Ishikawa (cell line): ENCODE measurements around the gene KIAA0513.

Experiments
- CEBPB ChIP-seq: IDR thresholded peaks from 2 replicates; pipeline ENCODE4 v1.6.1; 2012
- CREB1 ChIP-seq: IDR thresholded peaks from 2 replicates; pipeline ENCODE4 v1.6.1; 2012; ENCODE audit warnings: low read depth
- EGR1 ChIP-seq: IDR thresholded peaks from 2 replicates; pipeline ENCODE4 v1.6.1; 2012
- EP300 ChIP-seq: IDR thresholded peaks from 2 replicates; pipeline ENCODE4 v1.6.1; 2012; ENCODE audit warnings: borderline replicate concordance
- FOXM1 ChIP-seq: IDR thresholded peaks from 2 replicates; pipeline ENCODE4 v1.6.1; 2012; ENCODE audit warnings: low read depth, borderline replicate concordance
- NFIC ChIP-seq: IDR thresholded peaks from 2 replicates; pipeline ENCODE4 v1.6.1; 2012
- RAD21 ChIP-seq: IDR thresholded peaks from 2 replicates; pipeline ENCODE4 v1.6.1; 2012; ENCODE audit warnings: low read depth
- TAF1 ChIP-seq: IDR thresholded peaks from 2 replicates; pipeline ENCODE4 v1.6.1; 2012; ENCODE audit warnings: low read depth, mild to moderate bottlenecking
- TCF12 ChIP-seq: IDR thresholded peaks from 2 replicates; pipeline ENCODE4 v1.6.1; 2012; ENCODE audit warnings: low read depth
- TEAD4 ChIP-seq: IDR thresholded peaks from 2 replicates; pipeline ENCODE4 v1.6.1; 2012
- YY1 ChIP-seq: IDR thresholded peaks from 2 replicates; pipeline ENCODE4 v1.6.1; 2012; ENCODE audit warnings: low read depth
- ZBTB7A ChIP-seq: IDR thresholded peaks from 2 replicates; pipeline ENCODE4 v1.6.1; 2012; ENCODE audit warnings: low read depth
- TF ChIP-seq, protein P1 (sequence below): IDR thresholded peaks from 2 replicates; pipeline ENCODE4 v1.6.1; 2012
- TF ChIP-seq, protein P2 (sequence below): IDR thresholded peaks from 2 replicates; pipeline ENCODE4 v1.6.1; 2012
- TF ChIP-seq, protein P3 (sequence below): IDR thresholded peaks from 2 replicates; pipeline ENCODE4 v1.6.1; 2012; ENCODE audit warnings: low read depth, mild to moderate bottlenecking

Gene KIAA0513

DNA sequence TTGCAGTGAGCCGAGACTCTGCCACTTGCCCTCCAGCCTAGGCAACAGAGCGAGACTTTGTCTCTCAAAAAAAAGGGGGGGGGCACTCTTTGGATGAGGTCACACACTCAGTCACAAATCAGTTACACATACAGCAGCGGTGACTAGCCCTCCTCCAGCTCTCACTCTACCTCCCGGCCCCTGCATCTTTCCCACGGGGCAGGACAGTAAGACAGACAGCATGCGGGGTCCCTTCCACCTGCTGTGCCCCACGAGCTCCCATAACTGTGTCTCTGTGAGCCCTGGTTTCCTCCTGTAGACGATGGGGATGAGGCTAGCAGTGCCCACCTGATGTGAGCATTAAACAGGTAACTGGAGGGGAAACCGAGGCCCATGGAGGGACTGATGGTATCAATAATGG is 79.5 kb downstream of the KIAA0513 start:
- TF ChIP-seq EGR1 = no peak
- TF ChIP-seq CEBPB = no peak
- TF ChIP-seq EP300 = no peak
- TF ChIP-seq CREB1 = no peak
- TF ChIP-seq TCF12 = no peak
- TF ChIP-seq, protein P1, sequence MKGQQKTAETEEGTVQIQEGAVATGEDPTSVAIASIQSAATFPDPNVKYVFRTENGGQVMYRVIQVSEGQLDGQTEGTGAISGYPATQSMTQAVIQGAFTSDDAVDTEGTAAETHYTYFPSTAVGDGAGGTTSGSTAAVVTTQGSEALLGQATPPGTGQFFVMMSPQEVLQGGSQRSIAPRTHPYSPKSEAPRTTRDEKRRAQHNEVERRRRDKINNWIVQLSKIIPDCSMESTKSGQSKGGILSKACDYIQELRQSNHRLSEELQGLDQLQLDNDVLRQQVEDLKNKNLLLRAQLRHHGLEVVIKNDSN = no peak
- no peak for TF ChIP-seq TEAD4
- TF ChIP-seq, protein P2, sequence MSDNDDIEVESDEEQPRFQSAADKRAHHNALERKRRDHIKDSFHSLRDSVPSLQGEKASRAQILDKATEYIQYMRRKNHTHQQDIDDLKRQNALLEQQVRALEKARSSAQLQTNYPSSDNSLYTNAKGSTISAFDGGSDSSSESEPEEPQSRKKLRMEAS = no peak
- TF ChIP-seq ZBTB7A = no peak
- no peak for TF ChIP-seq TAF1
- TF ChIP-seq YY1 = no peak
- TF ChIP-seq NFIC = no peak
- no peak for TF ChIP-seq FOXM1

DNA sequence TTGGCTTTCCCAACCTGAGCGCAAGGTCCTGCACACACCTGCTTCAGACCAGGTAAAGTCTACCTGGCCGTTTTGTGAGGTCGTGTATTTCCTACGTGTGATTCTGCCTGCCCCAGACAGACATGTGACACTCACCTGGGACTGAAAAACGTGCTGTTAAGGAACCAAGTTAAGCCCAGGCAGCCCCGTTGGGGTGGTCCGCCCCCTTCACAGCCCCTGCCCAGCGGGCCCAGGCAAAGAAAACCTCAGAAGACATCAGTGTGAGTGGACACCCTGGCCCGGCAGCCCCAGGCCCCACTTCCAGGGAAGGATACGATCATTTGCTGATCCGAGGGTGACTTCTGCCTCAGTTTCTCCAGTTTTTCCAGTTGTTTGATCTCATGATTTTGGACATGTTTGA is 79.9 kb downstream of the KIAA0513 start:
- TF ChIP-seq NFIC (no peak), EGR1 (no peak), CREB1 (no peak), FOXM1 (no peak)

DNA sequence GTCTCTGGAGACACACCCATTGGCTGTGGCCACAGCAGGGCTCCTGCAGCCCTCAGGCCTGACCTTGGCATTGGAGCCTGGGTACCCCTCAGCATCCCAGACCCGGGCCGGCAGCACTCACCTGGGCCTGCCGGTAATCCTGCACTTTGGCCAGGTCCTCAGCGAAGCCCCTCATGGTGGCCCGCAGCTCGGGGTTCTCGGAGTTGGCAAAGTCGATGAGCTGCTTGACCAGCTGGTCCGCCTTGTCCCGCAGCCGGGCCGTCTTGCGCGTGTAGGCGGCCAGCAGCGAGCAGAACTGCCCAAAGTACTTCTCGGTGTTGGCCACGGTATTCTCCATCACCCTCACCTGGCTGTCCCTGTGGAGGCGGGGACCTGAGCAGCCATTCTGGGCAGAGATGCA is 82.5 kb downstream of the KIAA0513 start:
- no peak for TF ChIP-seq CREB1
- TF ChIP-seq ZBTB7A = no peak
- TF ChIP-seq, protein P1 = no peak
- no peak for TF ChIP-seq YY1
- TF ChIP-seq, protein P2 = no peak
- no peak for TF ChIP-seq TCF12
- no peak for TF ChIP-seq CEBPB
- TF ChIP-seq FOXM1 = no peak

DNA sequence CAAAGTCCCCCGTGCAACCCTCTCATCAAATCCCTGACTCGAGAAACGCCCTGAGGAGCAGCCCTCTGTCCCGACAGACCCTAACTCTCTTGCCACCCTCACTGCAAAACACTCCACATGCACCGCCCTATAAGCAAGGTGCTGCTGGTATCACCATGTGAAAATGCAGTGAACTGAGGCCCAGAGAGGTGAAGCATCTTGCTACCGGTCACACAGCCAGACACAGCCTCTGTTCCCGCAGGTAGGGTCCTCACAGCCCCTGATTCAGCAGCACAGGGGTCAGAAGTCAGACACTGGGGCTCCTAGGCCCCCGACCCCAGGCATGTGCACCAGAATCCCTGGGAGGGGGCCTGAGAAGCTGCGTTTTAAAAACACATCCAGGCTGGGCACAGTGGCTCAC is 83.6 kb downstream of the KIAA0513 start:
- TF ChIP-seq, protein P2 = no peak
- TF ChIP-seq TAF1 (no peak), TCF12 (no peak), YY1 (no peak), EGR1 (no peak), ZBTB7A (no peak), TEAD4 (no peak), RAD21 (no peak), EP300 (no peak), NFIC (no peak)
- TF ChIP-seq, protein P1 = no peak

DNA sequence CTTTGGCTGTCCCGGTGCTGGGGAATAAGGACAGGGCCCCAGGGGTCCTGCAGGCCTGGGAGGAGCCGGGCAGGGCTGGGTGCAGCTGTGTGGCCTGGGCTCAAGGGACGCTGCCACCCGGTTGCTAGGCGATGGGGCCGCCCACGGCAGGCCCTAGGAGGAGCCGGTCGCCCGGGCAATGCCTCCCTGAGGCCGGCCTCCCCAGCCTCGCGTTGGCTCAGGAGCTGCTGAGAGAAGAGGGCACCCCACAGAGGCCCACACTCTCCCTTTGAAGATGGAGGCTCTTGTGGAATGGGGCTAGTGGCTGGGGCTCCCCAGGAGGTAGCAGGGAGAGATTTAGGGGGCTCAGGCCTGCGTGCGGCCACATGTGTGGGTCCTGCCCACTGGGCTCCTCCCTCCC is 84.8 kb downstream of the KIAA0513 start, which contains the start of gene CIBAR2:
Gene CIBAR2, minus strand, starts transcription at position 109 of the 400 bp plus-strand sequence. CDS start 120 bp downstream, outside the sequence.
- TF ChIP-seq CEBPB = no peak
- TF ChIP-seq EGR1 = peak; percentile 82

DNA sequence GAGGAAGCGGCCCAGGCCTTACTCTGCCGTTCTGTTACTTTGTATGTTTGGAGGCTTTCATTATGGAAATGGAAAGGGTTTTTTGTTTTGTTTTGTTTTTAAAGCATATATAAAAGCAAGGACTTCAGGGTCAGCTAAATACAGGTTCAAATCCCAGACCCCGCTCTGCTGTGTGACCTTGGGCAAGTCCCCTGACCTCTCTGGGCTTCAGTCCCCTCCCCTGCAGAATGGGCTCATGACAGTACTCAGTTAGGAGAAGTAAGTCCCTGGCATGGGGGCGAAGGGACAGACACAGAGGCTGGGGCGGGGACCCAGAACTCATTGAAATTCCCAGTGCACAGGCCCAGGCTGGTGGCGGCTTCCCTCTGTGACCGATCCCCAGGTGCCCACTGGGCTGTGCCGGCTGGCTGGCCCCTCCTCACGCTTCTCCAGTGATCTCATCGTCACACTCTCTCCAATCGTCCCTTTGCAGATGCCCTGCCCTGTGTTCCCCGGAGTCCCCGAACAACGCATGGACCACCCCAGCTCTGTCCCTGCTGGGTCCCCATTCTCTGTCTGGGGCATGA is 85.7 kb downstream of the KIAA0513 start:
- no peak for TF ChIP-seq TAF1
- TF ChIP-seq FOXM1 = no peak
- TF ChIP-seq, protein P1 = no peak
- no peak for TF ChIP-seq EP300
- TF ChIP-seq, protein P2 = no peak
- no peak for TF ChIP-seq YY1

DNA sequence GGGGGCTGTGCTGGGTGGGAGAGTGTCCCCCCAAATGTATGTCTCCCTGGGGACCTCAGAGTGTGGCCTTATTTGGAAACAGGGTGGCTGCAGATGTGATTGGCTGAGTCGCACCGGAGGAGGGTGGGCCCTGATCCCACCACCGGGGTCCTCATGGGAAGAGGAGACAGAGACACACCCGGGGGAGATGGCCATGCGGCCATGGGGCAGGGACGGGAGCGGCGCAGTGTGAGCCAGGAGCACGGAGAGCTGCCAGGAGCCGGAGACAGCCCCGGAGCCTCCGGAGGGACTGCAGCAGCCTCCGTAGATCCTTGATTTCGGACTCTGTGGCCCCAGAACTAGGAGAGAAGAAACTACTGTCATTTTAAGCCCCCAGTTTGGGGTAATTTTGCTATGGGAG is 86.3 kb downstream of the KIAA0513 start:
- TF ChIP-seq EGR1 = no peak
- no peak for TF ChIP-seq YY1
- TF ChIP-seq ZBTB7A = no peak
- TF ChIP-seq FOXM1 = no peak
- TF ChIP-seq TAF1 = no peak
- TF ChIP-seq, protein P2 = no peak
- TF ChIP-seq EP300 = no peak
- TF ChIP-seq, protein P1 = no peak
- TF ChIP-seq NFIC = no peak
- TF ChIP-seq TEAD4 = no peak
- TF ChIP-seq, protein P3, sequence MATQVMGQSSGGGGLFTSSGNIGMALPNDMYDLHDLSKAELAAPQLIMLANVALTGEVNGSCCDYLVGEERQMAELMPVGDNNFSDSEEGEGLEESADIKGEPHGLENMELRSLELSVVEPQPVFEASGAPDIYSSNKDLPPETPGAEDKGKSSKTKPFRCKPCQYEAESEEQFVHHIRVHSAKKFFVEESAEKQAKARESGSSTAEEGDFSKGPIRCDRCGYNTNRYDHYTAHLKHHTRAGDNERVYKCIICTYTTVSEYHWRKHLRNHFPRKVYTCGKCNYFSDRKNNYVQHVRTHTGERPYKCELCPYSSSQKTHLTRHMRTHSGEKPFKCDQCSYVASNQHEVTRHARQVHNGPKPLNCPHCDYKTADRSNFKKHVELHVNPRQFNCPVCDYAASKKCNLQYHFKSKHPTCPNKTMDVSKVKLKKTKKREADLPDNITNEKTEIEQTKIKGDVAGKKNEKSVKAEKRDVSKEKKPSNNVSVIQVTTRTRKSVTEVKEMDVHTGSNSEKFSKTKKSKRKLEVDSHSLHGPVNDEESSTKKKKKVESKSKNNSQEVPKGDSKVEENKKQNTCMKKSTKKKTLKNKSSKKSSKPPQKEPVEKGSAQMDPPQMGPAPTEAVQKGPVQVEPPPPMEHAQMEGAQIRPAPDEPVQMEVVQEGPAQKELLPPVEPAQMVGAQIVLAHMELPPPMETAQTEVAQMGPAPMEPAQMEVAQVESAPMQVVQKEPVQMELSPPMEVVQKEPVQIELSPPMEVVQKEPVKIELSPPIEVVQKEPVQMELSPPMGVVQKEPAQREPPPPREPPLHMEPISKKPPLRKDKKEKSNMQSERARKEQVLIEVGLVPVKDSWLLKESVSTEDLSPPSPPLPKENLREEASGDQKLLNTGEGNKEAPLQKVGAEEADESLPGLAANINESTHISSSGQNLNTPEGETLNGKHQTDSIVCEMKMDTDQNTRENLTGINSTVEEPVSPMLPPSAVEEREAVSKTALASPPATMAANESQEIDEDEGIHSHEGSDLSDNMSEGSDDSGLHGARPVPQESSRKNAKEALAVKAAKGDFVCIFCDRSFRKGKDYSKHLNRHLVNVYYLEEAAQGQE = no peak
- no peak for TF ChIP-seq RAD21
- TF ChIP-seq CEBPB = no peak
- TF ChIP-seq CREB1 = no peak
- TF ChIP-seq TCF12 = no peak
